Measurements from ENCODE around the gene PCSK1N. TPM values are rescaled to one million over a fixed set of nuclear protein-coding genes. Genes with fewer than 3 reads are reported as not detected.

PCSK1N gene
- total and polyA plus RNA-seq, 9 of the 15 experiments (the other 6 are each of a cell fraction or from before 2014, with no cell fraction given) = 0.07 to 0.55 (median 0.54) TPM; not detected in 6

DNA sequence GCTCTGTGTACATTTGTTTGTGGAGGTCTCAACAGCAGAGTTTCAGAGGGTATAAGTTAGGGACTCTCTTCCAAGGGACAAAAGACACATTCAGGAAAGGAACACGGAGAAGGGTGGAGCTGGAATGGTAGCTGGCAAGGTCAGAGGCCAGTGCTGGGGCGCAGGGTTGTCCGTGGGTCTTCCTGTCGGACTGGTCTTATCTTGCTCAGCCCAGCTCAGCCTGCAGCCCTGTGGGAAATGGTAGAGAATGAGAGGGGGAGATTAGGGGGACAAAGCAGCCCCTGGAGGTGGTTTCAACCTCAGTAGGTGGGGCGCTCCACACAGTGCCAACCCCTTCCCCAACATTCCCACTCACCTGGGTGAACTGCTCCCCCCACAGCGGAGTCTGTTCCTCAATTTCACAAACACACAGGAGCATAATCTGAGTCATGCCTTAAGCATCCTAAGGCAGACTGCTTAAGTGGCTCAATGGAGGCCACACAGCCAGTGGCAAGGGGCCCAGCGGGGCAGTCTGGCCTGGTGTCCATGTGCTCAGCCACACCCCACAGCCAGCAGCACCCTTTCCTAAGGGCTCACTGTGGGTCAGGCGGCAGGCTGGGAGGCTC, 40.4 kb downstream of the PCSK1N start (continued):
- TF ChIP-seq, protein P1, sequence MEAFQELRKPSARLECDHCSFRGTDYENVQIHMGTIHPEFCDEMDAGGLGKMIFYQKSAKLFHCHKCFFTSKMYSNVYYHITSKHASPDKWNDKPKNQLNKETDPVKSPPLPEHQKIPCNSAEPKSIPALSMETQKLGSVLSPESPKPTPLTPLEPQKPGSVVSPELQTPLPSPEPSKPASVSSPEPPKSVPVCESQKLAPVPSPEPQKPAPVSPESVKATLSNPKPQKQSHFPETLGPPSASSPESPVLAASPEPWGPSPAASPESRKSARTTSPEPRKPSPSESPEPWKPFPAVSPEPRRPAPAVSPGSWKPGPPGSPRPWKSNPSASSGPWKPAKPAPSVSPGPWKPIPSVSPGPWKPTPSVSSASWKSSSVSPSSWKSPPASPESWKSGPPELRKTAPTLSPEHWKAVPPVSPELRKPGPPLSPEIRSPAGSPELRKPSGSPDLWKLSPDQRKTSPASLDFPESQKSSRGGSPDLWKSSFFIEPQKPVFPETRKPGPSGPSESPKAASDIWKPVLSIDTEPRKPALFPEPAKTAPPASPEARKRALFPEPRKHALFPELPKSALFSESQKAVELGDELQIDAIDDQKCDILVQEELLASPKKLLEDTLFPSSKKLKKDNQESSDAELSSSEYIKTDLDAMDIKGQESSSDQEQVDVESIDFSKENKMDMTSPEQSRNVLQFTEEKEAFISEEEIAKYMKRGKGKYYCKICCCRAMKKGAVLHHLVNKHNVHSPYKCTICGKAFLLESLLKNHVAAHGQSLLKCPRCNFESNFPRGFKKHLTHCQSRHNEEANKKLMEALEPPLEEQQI (IDR thresholded peaks at IDR 0.05) = no peak
- TF ChIP-seq RCOR1 (IDR thresholded peaks at IDR 0.05; ENCODE audit: borderline replicate concordance in 1 of 2, low read depth in 2 of 2, low read length in 2 of 2) (no peak), JUND (IDR thresholded peaks at IDR 0.05; ENCODE audit: borderline replicate concordance, low read depth, low read length) (peak; percentile 67), JUND (tag; IDR thresholded peaks at IDR 0.05; ENCODE audit: borderline replicate concordance, low read depth, low read length) (peak; percentile 79; the same call in 2 of the 3 replicates), ZNF764 (CRISPR knock-in tag; IDR thresholded peaks at IDR 0.05; ENCODE audit: low read depth) (no peak), ZFP30 (CRISPR knock-in tag; IDR thresholded peaks at IDR 0.05; ENCODE audit: borderline replicate concordance) (no peak), POLR2A (conservative IDR thresholded peaks at IDR 0.05) (peak; percentile 58; the same call in 1 of the 2 replicates), FOXJ3 (CRISPR knock-in tag; IDR thresholded peaks at IDR 0.05) (no peak), TAF15 (IDR thresholded peaks at IDR 0.05; ENCODE audit: low read depth, low read length) (no peak), SUPT5H (IDR thresholded peaks at IDR 0.05) (peak; percentile 56; the same call in 1 of the 2 replicates), ZSCAN29 (IDR thresholded peaks at IDR 0.05) (no peak), RBM14 (IDR thresholded peaks at IDR 0.05; ENCODE audit: borderline replicate concordance, insufficient read depth, low read depth, low read length) (no peak), ZNF174 (CRISPR knock-in tag; IDR thresholded peaks at IDR 0.05) (no peak), NCOA1 (IDR thresholded peaks at IDR 0.05; ENCODE audit: low read depth) (peak; percentile 27; the same call in 1 of the 2 replicates), ZNF316 (IDR thresholded peaks at IDR 0.05) (no peak), LCOR (CRISPR knock-in tag; IDR thresholded peaks at IDR 0.05) (peak; percentile 20; the same call in 1 of the 2 replicates), EP300 (IDR thresholded peaks at IDR 0.05; ENCODE audit: low read length) (peak; percentile 44; the same call in 1 of the 2 replicates), BCOR (IDR thresholded peaks at IDR 0.05) (no peak)
- TF ChIP-seq, protein P2, sequence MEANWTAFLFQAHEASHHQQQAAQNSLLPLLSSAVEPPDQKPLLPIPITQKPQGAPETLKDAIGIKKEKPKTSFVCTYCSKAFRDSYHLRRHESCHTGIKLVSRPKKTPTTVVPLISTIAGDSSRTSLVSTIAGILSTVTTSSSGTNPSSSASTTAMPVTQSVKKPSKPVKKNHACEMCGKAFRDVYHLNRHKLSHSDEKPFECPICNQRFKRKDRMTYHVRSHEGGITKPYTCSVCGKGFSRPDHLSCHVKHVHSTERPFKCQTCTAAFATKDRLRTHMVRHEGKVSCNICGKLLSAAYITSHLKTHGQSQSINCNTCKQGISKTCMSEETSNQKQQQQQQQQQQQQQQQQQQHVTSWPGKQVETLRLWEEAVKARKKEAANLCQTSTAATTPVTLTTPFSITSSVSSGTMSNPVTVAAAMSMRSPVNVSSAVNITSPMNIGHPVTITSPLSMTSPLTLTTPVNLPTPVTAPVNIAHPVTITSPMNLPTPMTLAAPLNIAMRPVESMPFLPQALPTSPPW (CRISPR knock-in tag; IDR thresholded peaks at IDR 0.05) = 0 out of 2 replicates have a peak, but pooled peaks have one; percentile 16
- TF ChIP-seq, protein P3, sequence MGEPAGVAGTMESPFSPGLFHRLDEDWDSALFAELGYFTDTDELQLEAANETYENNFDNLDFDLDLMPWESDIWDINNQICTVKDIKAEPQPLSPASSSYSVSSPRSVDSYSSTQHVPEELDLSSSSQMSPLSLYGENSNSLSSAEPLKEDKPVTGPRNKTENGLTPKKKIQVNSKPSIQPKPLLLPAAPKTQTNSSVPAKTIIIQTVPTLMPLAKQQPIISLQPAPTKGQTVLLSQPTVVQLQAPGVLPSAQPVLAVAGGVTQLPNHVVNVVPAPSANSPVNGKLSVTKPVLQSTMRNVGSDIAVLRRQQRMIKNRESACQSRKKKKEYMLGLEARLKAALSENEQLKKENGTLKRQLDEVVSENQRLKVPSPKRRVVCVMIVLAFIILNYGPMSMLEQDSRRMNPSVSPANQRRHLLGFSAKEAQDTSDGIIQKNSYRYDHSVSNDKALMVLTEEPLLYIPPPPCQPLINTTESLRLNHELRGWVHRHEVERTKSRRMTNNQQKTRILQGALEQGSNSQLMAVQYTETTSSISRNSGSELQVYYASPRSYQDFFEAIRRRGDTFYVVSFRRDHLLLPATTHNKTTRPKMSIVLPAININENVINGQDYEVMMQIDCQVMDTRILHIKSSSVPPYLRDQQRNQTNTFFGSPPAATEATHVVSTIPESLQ (CRISPR knock-in tag; IDR thresholded peaks at IDR 0.05) = no peak; the same call in 1 of the 2 replicates

All from K562 (cell line).